HG03575 (cell line): ENCODE data around the gene DIP2B.

Experiments used
- ATAC-seq: cut with Tn5 transposase; IDR thresholded peaks from one replicate; pipeline ENCODE4 v1.9.1; 2021; ENCODE audit not compliant: unreplicated experiment, insufficient number of reproducible peaks, low FRiP score; ENCODE audit errors: extremely low read depth

The DIP2B gene

GRCh38 chr12:50690925-50691324, 186.1 kb downstream of the DIP2B start:
- ATAC-seq, result no peak

GRCh38 chr12:50695961-50696360, 191.2 kb downstream of the DIP2B start:
- ATAC-seq, result no peak

- no peak for ATAC-seq
These were observed 192.1 kb downstream of the DIP2B start for GRCh38 chr12:50696931-50697330.

GRCh38 chr12:50699154-50699553, 194.4 kb downstream of the DIP2B start:
- no peak for ATAC-seq

GRCh38 chr12:50699940-50700339, 195.2 kb downstream of the DIP2B start:
- ATAC-seq, result no peak

GRCh38 chr12:50706606-50707005, 201.8 kb downstream of the DIP2B start:
- ATAC-seq, result no peak

GRCh38 chr12:50707396-50707795, 202.6 kb downstream of the DIP2B start:
- no peak for ATAC-seq

- ATAC-seq, result no peak
These were observed 203.8 kb downstream of the DIP2B start for GRCh38 chr12:50708631-50709030.

GRCh38 chr12:50711121-50711520, 206.3 kb downstream of the DIP2B start:
- no peak for ATAC-seq

GRCh38 chr12:50715174-50715573, 210.4 kb downstream of the DIP2B start:
- ATAC-seq, result no peak

- ATAC-seq, result no peak
These were observed 214.0 kb downstream of the DIP2B start for GRCh38 chr12:50718760-50719159.

GRCh38 chr12:50720085-50720484, 215.3 kb downstream of the DIP2B start:
- no peak for ATAC-seq

- ATAC-seq, result no peak
These were observed 215.7 kb downstream of the DIP2B start for GRCh38 chr12:50720501-50720900.

GRCh38 chr12:50723865-50724264, 219.1 kb downstream of the DIP2B start:
- ATAC-seq, result no peak

- no peak for ATAC-seq
These were observed 220.5 kb downstream of the DIP2B start for GRCh38 chr12:50725011-50725942.

- ATAC-seq, result no peak
These were observed 222.7 kb downstream of the DIP2B start for GRCh38 chr12:50727466-50727865.

GRCh38 chr12:50728417-50728816, 223.6 kb downstream of the DIP2B start:
- ATAC-seq, result no peak

GRCh38 chr12:50728841-50729240, 224.1 kb downstream of the DIP2B start:
- ATAC-seq, result no peak

GRCh38 chr12:50732591-50732990, 227.8 kb downstream of the DIP2B start:
- no peak for ATAC-seq

- ATAC-seq, result no peak
These were observed 228.9 kb downstream of the DIP2B start for GRCh38 chr12:50733706-50734105.
